Pancreas (tissue), 10 donors: Measurements from ENCODE around the gene HOXA9. TPM values are rescaled to one million over a fixed set of nuclear protein-coding genes. Genes with fewer than 3 reads are reported as not detected.

Experiments used
- ATAC-seq, 4 donors: fragments of 200-7000 bp; cut with Tn5 transposase; one replicate each; pipeline versions ENCODE4 v1.8.0 to v1.9.1; 2020; ENCODE audit warnings: mild to moderate bottlenecking in 4 of 4, moderate library complexity in 4 of 4
- DNase-seq, 6 donors: peaks; one replicate each; pipeline ENCODE4 v3.0.0-alpha.2; 2020
- FAIRE-seq: peaks from 2 replicates; lab custom pipeline; 2012; peaks lifted over from hg19 to GRCh38; lab: Jason Lieb, UNC
- H3K27ac ChIP-seq, 4 donors: fragments of 200-600 bp; sonication (generic); 1 replicate in 3 of 4; 2 replicates in 1 of 4; pipeline versions ENCODE4 v1.5.0 to v1.8.0; 2020
- H3K27me3 ChIP-seq, 4 donors: fragments of 200-600 bp; one replicate each; pipeline ENCODE4 v1.8.0; 2021
- H3K36me3 ChIP-seq, 3 donors: fragments of 200-600 bp; sonication (generic) in 1 of 3; one replicate each; pipeline versions ENCODE4 v1.5.0 to v1.8.0; 2020 to 2021
- H3K4me1 ChIP-seq, 3 donors: fragments of 200-600 bp; one replicate each; pipeline ENCODE4 v1.8.0; 2021
- H3K4me3 ChIP-seq, 4 donors: fragments of 200-600 bp; sonication (generic) in 2 of 4; one replicate each; pipeline versions ENCODE4 v1.5.0 to v1.8.0; 2020 to 2021
- H3K9me3 ChIP-seq, 4 donors: fragments of 200-600 bp; one replicate each; pipeline ENCODE4 v1.8.0; 2021
- CTCF ChIP-seq, 4 donors: fragments of 200-600 bp; sonication (generic) in 3 of 4; IDR thresholded peaks; one replicate each; pipeline versions ENCODE4 v1.5.0 to v1.8.0; 2021; ENCODE audit warnings: antibody characterized with exemption in 4 of 4
- WGBS, 2 donors: extraction: QIAGEN DNeasy Blood & Tissue Kit; methylation state at CpG; one replicate each; pipeline ENCODE4 v1.1.7; 2013; 5-methylcytosine and 5-hydroxymethylcytosine counted together
- intact Hi-C, 3 donors: fragments of 100-400 bp; cut with DNase I; formaldehyde crosslinking; loops; one replicate each; pipeline versions ENCODE4 v1.11.1 to v1.14.2; 2022
- polyA plus RNA-seq, 2 donors: library from polyadenylated mRNA; stranded (reverse); fragments of 200-250 nt; gene quantifications; one replicate each; pipeline ENCODE4 v1.2.3, GENCODE V29; 2013
- total RNA-seq, 6 donors: library from RNA; stranded (reverse); fragmentation: NEBNext Ultra II Directional in 4 of 6; extraction: Animal tissue kit (Norgen Biotek cat#: 25700) in 4 of 6; gene quantifications; one replicate each; pipeline versions ENCODE4 v1.2.1 to v1.2.4, GENCODE V29; 2021 to 2023
- donor health status: healthy with polysubstance abuse.
- donor health status: DM: no; HTN: no; CAD: no; lungs with moderate emphysema.
- donor health status: DM: no; HTN: no; CAD: no.
- donor health status: control.
- donor health status: control.
- donor health status: Bipolar disorder and iron deficiency.
- donor health status: DM: yes; HTN: yes; CAD: no.
- donor health status: DM: no; HTN: no; CAD: no.
- donor health status: DM: no; HTN: no; CAD: no.
- donor health status: DM: yes; HTN: yes; CAD: no.

Gene HOXA9
- total RNA-seq, result under 1 TPM in 1 of 6 donors, not detected in 5; 0.13 TPM
- polyA plus RNA-seq, result under 1 TPM in 1 of 2 donors, not detected in 1; 0.09 TPM

- Histone ChIP-seq H3K27ac (no peak within 1 kb of the TSS), H3K4me1 (peaks cover 0 to 5% (median 4%) of the 10 kb centered on the region in 3 donors)
- FAIRE-seq, result no peak
Observed at GRCh38 chr7:27165089-27165995, at the start of gene HOXA9. Gene HOXA9, minus strand, starts transcription at chr7:27165537. Its CDS starts 80 bp downstream, at chr7:27165457.

GRCh38 chr7:27214239-27214950 lies 49.1 kb upstream of the HOXA9 start:
- FAIRE-seq, result no peak
- WGBS, 2 donors, result 69 to 71% methylated on average over 8 of the region's 8 CpGs
- H3K27ac ChIP-seq, result no peak overlapping the region
- peaks cover 0 to 7% (median 0%) of the 10 kb centered on the region in 3 donors for H3K4me1 ChIP-seq
- no peaks in the 10 kb centered on the region for H3K36me3 ChIP-seq
- no peak for ATAC-seq
- no peaks in the 10 kb centered on the region for H3K9me3 ChIP-seq
- TF ChIP-seq CTCF (IDR thresholded peaks at IDR 0.05), result no peak
- DNase-seq, result no peak
- intact Hi-C loops, result no loop called here
- peaks cover 0 to 43% (median 16%) of the 10 kb centered on the region in 4 donors for H3K27me3 ChIP-seq
- H3K4me3 ChIP-seq, result no peak overlapping the region

More at GRCh38 chr7:27165089-27165995, at the start of gene HOXA9:
- Histone ChIP-seq H3K27me3 (peaks cover 17 to 78% (median 34%) of the 10 kb centered on the region in 4 donors), H3K4me3 (peak within 1 kb of the TSS in 1 of 4 donors; percentile 10), H3K36me3 (no peaks in the 10 kb centered on the region), H3K9me3 (no peaks in the 10 kb centered on the region)
- ATAC-seq (no peak), DNase-seq (peak in 3 of 6 donors; percentile 11 to 71 (median 61))
- 9 to 10% methylated on average over 79 to 82 of the region's 82 CpGs for WGBS, 2 donors
- TF ChIP-seq CTCF (IDR thresholded peaks at IDR 0.05), result no peak
- intact Hi-C loops, result no loop called here

- Histone ChIP-seq H3K4me1 (peaks cover 0 to 7% (median 0%) of the 10 kb centered on the region in 3 donors), H3K36me3 (no peaks in the 10 kb centered on the region), H3K9me3 (no peaks in the 10 kb centered on the region), H3K4me3 (peak overlapping the region in 1 of 4 donors; percentile 3), H3K27me3 (peaks cover 0 to 50% (median 16%) of the 10 kb centered on the region in 4 donors), H3K27ac (no peak overlapping the region)
- intact Hi-C loops, result no loop called here
- WGBS, 2 donors, result 29 to 39% methylated on average over 49 to 50 of the region's 50 CpGs
- DNase-seq, result no peak
- FAIRE-seq, result no peak
- no peak for ATAC-seq
- no peak for TF ChIP-seq CTCF (IDR thresholded peaks at IDR 0.05)
Observed at GRCh38 chr7:27213433-27214238, 48.3 kb upstream of the HOXA9 start.

- intact Hi-C loops, result no loop called here
- no peak overlapping the region for H3K27ac ChIP-seq
- H3K9me3 ChIP-seq, result no peaks in the 10 kb centered on the region
- H3K4me3 ChIP-seq, result peak overlapping the region in 1 of 4 donors; percentile 3
- H3K27me3 ChIP-seq, result peaks cover 0 to 55% (median 16%) of the 10 kb centered on the region in 4 donors
- 12 to 14% methylated on average over 50 to 52 of the region's 52 CpGs for WGBS, 2 donors
- TF ChIP-seq CTCF (IDR thresholded peaks at IDR 0.05), result no peak
- no peak for FAIRE-seq
- peak in 1 of 4 donors; percentile 53 for ATAC-seq
- no peak for DNase-seq
- H3K36me3 ChIP-seq, result no peaks in the 10 kb centered on the region
- peaks cover 0 to 7% (median 0%) of the 10 kb centered on the region in 3 donors for H3K4me1 ChIP-seq
Observed at GRCh38 chr7:27212497-27213432, 47.4 kb upstream of the HOXA9 start.
